NCI-H1092 treated with DMSO at 0.1 percent for 48 hours (cell line): ENCODE results near the gene FSD2.
"Not testable (repeated sequence)": the region's sequence is repeated elsewhere in the genome, so short reads cannot be mapped to it uniquely, and the experiment has no call there.

Experiments
- DNase-seq: peaks from one replicate; lab custom pipeline; 2025; lab: John Stamatoyannopoulos, UW

Gene FSD2

GRCh38 chr15:82792068-82792467 is 13.8 kb downstream of the FSD2 start:
- no peak for DNase-seq

DNA sequence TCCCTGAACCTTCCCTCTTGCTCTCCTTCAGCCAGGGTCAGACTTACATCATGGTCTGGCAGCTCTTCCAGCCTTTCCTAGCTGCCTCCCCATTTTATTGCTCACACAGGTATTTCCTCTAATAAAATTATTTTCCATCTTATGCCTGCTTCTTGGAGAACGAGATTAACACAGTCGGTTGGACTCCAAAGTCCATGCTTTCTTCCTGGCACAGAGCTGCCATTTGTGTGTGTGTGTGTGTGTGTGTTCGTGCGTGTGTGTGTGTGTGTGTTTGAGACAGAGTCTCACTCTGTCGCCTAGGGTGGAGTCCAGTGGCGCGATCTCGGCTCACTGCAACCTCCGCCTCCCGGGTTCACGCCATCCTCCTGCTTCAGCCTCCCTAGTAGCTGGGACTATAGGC is 15.5 kb downstream of the FSD2 start:
- no peak for DNase-seq

DNA sequence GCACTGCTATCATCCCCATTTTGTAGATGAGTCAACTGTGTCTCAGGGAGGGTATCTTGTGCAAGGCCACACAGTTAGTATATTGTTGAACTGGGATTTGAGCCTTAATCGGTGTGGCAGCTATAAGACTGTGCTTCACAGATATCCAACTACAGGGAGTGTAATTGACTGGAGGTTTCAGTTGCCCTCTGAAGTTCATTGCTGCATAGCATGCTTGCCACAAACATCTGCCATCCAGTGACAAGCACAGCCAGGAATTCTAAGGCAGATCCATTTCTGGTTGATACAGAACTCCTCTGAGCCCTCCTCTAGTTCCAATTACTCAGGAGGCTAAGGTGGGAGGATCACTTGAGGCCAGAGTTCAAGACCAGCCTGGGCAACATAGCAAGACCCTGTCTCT is 16.4 kb downstream of the FSD2 start:
- DNase-seq: no peak

- DNase-seq: no peak
Observed at GRCh38 chr15:82788496-82788895, 17.4 kb downstream of the FSD2 start.

GRCh38 chr15:82781349-82781748 is 24.5 kb downstream of the FSD2 start:
- no peak for DNase-seq

DNA sequence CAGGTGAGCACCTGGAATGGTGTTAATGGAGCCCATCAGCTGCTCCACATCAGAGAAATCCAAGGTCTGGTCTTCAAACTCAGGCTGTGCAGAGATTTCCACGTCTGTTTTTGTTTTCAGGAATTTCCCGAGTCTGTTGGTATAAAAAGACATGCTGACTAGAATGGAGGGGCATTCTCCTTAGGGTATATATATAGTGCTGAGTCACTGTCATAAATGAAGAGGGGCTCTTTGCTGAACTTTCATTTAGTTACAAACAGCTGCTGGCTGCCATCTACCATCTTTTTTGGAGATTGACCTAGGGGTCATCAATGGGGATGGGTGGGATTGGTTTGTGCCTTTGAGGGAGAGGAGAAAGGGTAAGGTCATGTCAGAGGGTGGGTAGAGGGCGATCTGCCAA is 27.1 kb downstream of the FSD2 start:
- no peak for DNase-seq

- no peak for DNase-seq
Observed at GRCh38 chr15:82774496-82774895, 31.4 kb downstream of the FSD2 start.

DNA sequence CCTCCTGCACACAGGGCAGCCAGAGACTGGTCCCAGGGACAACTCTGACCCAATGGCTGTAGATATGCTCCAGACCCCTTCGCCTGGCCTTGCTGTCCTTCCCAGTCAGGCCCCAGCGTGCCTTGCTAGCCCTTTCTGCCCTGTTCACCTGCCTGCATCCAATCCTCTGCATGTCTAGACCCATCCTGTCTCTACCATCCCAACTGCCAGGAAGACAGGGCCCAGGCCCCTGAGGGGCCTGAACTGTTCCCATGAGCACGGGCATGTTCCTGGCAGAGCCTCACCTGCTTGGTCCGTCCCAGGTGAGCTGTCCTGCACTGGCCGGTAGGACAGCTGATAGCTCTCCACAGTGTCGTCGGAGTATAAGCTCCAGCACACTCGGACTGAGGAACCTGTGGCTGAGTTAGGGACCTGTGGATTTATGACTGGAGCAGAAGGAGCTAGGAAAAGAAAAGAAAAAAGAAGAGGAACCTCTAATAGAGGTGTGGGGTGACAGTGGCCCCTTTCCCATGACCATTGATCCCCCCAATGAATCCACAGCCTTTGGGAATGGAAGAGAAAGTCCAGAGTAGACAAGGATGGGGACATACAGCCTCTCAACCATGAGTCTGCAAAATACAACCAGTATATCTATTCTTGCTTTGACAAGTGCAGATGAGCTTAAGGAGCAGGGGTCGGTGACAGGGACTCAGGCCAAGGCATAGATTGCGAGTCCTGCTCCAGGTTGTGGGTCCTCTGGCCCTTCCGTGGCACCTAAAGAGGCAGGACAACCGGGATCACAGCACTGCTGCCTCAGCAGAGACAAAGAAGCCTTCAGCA is 33.9 kb downstream of the FSD2 start:
- no peak for DNase-seq

GRCh38 chr15:82768414-82769054 is 37.3 kb downstream of the FSD2 start:
- no peak for DNase-seq

DNA sequence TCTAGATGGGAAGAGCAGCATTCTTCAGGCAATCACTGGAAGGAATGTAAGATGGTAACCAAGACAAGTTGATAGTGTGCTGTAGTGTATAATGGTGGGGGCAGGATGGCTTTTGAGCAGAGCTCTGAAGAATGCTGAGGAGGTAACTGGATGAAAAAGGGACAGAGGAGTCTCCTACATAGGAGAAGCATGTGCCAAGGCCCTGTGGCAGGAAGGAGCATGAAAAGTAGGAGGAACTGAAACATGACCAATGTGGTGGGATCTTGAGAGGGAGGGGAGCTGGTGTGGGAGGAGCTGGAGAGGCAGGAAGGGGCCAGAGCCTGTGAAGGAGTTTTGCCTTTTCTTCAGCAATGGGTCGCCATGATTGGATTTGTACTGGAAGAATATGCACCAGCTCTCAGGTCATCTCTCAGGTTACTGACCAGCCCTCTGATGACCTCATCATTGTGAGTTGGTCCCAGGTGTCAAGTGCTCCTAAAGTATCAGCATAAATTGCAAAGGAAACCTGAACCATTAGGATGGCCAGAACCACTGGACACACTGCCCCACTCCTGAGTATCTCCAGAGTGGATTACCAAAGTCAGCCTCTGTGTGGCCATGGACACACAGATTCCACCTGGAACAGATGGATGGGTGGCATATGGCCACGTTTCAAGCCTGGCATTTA is 38.6 kb downstream of the FSD2 start:
- DNase-seq: no peak

- not testable (repeated sequence) for DNase-seq
Observed at GRCh38 chr15:82766201-82766600, 39.7 kb downstream of the FSD2 start.

GRCh38 chr15:82764740-82765139 is 41.1 kb downstream of the FSD2 start:
- no peak for DNase-seq

DNA sequence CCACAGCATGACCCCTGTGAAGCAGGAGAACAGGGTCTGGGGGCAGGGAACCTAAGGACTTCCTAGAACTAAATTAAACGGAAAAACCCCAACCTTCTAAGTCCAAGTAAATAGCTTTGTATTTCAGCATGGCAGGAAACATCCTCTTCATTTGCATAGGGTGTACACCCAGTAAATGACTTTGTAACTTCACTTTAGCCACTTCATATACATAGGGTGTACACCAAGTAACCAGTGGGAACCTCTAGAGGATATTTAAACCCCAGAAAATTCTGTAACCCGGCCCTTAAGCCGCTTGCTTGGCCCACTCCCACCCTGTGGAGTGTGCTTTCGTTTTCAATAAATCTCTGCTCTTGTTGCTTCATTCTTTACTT is 41.8 kb downstream of the FSD2 start:
- DNase-seq: no peak

DNA sequence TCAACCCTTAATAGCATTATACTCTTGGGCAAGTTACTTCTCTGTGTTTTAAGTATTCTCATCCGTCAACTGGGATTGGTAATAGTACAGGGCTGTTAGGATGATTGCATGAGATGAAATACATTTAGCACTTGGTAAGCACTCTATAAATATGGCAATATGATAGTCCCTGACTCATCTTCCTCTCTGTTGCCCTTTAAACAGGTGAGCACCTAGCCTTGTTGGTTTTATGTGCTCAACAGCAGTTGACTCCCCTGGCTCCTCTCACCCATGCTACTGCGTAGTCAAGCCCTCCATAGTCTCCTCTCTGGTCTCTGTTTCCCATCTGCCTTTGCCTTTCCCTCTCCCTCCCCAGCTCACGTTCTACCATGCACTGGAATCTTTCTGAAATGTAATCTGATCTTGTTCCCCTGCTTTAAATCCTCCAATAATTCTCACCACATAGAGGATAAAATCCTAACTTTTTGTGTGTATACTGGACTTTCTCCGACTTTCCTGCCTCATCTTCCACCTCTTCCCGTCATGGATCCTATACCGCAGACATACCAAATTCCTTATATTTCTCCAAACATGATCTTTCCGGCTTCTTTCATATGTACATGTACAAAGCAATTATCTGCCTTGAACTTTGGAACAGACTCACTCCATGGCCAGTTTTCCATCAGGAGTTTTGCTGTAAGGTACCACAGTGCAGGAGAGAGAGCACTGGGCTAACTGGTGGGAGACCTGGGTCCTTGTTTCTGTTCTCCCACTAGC is 42.3 kb downstream of the FSD2 start:
- DNase-seq: no peak

DNA sequence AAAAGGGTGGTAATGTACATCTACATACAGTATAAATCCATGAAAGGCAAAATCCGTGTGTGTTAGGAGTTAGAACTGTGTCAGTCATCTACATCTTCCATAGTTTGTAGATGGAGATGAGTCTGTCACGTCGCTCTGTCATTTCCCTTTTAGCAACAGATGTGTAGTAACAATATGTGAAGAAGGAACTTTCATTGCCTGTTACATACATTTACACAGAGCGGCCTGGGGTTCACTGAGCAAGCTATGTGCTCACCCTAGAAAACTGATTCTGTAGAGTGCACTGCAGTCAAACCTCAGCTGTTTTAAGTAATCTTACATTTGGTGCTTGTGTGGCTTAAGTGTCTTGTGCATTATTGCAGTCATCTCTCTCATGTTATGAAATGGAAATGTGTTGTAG is 54.6 kb downstream of the FSD2 start:
- no peak for DNase-seq

DNA sequence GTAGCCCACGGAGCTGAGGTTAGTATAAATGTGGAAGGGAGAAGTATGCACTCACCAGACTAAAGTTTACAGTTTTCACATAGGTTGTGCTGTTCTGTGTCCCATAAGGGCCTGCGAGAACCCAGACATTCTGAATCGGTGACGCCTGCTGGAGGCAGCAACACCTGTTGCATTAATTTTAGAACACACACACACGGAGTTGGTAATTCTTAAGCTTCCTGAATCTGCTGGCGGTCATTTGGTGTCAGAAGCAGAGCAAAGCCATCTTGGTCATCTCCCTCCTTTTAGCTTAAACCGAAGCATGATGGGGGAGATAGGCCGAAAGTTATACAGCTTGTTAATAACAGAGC is 55.1 kb downstream of the FSD2 start:
- DNase-seq: no peak

- peak; percentile 89 for DNase-seq
Observed at GRCh38 chr15:82749951-82750830, 55.7 kb downstream of the FSD2 start.

- DNase-seq: no peak
Observed at GRCh38 chr15:82748315-82748714, 57.6 kb downstream of the FSD2 start.

- no peak for DNase-seq
Observed at GRCh38 chr15:82743810-82744209, 62.1 kb downstream of the FSD2 start.

GRCh38 chr15:82742134-82742533 is 63.7 kb downstream of the FSD2 start:
- no peak for DNase-seq

- no peak for DNase-seq
Observed at GRCh38 chr15:82739086-82739485, 66.8 kb downstream of the FSD2 start.

- DNase-seq: no peak
Observed at GRCh38 chr15:82737975-82738374, 67.9 kb downstream of the FSD2 start.
